Glomerular endothelial cell (primary cell): ENCODE results near the gene PAOX. TPM values are rescaled to one million over a fixed set of nuclear protein-coding genes. Genes with fewer than 3 reads are reported as not detected.

ENCODE experiments used
- DNase-seq: peaks from one replicate; pipeline ENCODE4 v3.0.0-alpha.2; 2011; ENCODE audit warnings: low read depth, low spot score; ENCODE audit errors: extremely low read depth
- total RNA-seq: library from RNA; depleted of rRNA; stranded (reverse); fragments of >200 nt; gene quantifications from 2 replicates; pipeline ENCODE4 v1.2.3, GENCODE V29; 2015

PAOX gene
- total RNA-seq: 7.9 and 12.1 TPM in 2 replicates

DNA sequence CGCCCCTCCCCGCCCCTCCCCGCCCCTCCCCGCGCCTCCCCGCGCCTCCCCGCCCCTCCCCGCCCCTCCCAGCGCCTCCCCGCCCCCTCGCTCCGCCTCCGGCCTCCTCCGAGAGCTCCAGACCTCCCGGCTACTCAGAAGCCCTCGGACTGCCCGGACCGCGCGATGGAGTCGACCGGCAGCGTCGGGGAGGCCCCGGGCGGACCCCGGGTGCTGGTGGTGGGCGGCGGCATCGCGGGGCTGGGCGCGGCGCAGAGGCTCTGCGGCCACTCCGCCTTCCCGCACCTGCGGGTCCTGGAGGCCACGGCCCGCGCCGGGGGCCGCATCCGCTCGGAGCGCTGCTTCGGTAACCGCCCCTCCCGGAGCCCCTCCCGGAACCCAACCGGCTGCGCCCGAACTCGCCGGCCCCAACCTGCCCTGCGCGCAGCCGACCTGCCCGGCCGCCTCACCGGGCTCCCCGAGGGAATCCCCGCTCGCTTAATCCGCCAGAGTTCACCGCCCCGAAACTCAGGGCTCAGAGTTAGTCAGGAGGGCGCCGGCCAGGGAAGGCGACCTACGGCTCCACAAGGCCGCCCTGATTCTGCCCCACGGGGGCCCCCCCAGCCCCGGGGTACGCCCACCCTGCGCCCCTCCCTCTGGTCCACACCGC, at the start of gene PAOX:
PAOX (plus strand) TSS at position 111 of the 649 bp plus-strand sequence; CDS start at position 166, 55 bp downstream.
- DNase-seq: no peak

DNA sequence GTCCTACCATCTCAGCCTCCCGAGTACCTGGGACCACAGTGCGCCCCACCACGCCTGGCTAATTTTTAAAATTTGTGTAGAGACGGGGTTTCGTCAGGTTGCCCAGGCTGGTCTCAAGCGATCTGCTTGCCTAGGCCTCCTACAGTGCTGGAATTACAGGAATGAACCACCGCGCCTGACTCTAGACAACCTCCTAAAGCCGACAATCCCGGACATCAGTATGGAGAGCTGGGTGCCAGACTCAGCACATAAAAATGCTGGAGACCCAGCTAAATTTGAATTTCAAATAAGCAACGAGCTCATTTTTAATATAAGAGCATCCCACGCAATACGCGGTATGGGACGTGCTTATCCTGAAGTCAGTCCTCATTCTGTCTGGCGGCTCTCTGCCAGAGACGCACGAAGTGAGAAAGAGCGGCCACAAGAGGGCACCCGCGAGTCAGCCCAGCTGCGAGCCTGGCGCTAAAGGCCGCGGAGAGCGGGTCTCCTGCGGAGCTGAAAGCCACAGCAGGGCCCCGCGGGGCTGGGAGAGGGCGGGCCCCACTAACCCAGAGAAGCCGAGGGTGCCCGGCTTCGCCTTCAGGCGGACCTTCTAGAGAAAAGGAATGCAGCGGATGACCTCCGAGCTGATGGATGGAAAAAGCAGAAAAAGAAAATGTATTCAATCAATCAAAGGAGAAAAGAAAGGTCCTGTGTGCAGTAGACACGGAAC, 49.4 kb upstream of the PAOX start:
- peak; percentile 45 for DNase-seq

DNA sequence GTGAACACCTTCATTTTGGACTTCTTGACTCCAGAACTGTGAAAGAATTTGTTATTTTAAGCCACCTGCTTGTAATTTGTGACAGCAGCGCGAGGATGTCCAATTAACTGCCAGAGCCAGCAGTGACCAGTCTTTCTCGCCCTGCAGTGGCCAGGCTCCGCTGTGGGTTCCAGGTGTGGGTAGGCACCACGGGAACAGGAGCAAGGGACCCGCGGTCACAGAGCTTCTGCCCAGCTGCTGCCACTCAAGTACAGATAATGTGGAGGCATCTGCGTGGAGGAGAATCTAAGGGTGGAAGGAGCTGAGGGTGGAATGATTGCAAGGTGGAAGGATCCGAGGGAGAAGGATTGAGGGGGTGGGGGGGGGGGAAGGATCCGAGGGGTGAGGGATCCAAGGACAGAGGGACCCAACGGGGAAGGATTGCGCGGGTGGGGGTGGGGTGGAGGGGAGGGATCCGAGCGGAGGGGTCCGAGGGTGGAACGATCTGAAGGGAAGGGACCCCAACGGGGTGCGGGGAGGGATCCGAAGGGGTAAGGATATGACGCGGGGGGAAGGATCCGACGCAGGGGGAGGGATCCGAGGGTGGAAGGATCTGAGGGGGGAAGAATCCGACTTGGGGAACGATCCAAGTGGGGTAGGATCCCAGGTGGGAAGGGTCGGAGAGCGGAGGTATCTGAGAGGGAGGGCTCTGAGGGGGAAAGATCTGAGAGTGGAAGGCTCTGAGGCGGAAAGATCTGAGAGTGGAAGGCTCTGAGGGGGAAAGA, 45.9 kb upstream of the PAOX start:
- DNase-seq: no peak

DNA sequence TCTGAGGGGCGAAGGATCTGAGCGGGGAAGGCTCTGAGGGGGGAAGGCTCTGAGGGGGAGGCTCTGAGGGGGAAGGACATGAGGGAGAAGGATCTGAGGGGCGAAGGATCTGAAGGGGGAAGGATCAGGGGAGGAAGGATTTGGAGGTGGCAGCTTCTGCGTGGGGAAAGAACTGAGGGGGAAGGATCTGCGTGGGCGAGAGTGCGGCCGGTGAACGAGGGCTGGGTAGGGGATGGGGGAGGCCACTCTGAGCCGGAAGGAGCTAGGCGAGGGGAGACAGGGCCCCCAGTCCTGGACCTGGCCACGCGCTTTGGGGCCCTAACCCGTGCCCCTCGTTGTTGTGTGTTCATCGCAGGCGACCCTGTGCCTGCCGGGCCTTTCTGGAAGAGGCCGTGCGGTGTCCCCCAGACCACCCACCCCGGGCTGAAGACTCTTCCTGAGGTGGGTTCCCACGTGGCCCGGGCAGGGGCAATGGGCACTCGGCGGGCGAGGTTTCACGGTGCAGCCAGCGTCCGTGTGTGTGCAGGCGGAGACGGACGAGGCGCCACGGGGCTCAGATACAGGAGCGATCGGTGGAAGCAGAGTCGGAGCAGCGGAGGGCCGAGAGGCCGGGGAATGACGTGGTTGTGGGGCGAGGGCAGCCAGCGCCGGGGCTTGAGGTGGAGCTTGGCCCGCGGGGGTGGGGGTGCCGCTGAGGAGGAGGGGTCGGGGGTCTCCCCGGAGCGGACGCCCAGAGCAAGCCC, 44.4 kb upstream of the PAOX start:
- no peak for DNase-seq

DNA sequence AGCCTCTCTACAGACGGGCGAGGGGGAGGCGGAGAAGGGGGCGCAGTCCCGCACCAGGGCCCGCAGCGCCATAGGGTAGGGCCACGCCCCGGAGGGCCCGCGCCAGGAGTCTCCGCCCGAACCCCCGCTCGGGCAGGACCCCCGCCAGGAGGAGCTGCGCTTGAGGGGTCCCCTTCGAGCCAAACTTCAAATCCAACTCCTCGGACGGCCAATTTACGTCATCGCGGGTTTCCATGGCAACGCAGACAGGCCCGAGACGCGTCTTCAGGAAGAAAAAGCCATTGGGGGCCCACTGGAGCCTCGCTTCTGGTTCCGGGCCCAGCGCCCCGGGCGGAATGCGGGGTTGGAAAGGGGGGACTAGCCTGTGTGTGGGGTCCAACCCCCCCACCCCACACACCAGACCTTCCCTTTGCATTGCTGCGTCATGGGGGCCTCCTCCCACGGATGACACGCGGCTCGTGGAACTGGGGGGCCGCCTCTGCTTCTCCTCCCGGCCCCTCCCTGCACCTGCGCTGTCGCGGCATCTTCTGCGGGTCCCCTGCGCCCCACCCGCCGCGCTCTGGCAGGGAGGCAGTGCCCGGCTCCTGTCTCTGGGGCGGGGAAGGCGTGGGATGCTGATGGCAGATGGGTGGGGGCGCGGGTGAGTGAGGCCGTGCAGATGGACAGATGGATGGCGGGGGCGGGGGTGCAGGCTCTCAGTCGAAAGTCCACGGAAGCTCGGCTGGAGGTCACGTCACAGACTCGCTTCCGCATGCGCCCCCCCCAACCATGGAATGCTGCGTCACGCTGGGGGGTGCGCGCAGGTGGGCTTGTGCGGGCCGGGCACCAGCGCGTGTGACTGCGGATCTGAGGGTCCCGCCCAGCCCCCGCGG, 43.6 kb upstream of the PAOX start:
- DNase-seq: no peak

DNA sequence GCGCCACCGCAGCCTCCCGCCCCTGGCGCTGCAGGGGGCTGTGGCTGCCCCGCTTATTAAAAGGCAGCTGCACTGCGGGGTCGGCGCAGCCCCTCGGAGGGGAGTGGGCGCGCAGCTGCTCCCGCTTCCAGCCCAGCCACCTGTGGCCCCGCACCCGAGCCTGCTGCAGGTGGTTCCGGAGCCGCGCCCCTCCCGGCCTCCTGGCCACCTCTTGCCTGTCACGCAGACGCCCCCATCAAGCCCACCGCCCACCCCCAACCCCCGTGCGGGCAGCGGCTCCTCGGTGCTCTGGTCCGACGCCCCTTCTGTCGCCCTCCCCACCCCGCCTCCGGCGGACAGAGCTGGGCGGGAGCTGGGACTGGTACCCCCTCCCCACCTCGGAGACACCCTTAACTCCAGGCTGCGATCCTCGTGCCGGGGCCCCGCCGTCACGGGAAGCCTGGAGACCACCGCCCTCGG, 42.9 kb upstream of the PAOX start:
- DNase-seq: no peak

DNA sequence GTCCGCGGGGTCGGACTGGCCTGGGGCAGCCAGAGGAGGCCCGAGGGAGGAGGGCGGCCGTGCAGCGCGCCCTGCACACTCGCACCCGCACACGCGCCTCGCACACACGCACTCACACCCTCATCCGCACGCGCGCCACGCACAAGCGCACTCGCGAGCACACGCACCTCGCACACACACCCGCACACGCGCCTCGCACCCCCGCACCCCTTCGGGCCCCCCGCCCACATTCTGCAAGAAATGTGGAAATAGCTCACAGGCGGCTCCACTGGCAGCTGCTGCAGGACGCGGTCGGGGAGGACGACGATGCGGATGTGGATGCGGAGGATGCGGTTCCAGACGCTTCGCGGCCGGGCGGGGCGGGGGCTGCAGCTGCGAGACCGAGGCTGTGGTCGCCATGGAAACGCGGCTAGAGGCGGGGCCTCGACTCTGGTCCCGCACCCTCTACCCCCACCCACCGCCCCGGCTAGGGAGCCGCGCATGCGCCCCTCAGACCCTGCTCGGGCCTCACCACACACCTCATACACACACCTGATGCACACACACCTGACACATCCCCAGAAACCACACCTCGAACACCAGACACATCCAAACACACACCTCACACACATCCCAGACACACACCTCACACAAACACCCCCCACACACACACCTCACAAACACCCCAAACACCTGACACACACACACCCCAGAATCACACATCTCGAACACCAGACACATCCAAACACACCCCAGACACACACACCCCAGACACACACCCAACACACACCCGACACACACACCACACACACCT, 42.3 kb upstream of the PAOX start, which contains the start of gene CALY:
CALY (minus strand) TSS at position 320 of the 793 bp plus-strand sequence. CDS start 7,907 bp downstream, outside the sequence.
- no peak for DNase-seq

DNA sequence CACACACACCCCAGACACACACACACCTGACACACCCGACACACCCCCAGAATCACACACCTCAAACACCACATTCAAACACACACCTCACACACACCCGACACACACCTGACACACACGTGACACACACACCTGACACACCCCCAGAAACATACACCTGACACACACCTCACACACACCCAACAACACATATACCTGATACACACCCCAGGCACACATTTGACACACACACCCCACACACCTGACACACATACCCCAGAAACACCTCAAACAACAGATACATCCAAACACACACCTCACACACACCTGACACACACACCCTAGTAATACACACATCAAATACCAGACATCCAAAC, 41.7 kb upstream of the PAOX start:
- no peak for DNase-seq

DNA sequence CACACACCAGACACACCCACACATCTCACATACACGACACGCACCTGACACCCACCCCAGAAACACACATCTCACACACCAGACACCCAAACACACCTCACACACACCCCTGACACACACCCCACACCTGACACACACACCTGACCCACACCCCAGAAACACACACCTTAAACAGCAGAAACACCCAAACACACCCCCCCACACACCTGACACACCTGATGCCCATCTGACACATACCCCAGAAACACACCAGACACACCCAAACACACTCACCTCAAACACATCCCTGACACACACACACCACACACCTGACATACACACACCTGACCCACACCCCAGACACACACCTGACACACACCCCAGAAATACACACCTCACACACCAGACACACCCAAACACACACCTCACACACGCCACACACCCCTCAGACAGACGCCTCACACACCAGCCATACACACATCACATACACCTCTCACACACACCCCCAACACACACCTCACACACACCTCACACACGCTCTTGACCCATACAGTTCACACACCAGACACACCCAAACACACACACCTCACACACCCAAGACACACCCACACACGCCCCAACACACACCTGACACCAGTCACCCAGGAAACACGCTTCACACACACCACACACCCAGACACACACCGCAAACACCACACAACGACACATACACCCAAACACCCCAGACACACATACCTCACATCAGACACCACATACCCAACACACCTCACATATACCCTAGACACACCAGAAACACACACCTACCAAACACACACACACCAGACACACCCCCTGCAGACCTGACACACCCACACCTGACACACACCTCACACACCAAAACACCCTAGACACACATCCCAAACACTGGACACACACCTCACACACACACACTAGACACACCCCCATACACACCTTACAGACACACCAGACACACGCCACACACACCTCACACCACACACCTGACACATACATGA, 40.7 kb upstream of the PAOX start:
- DNase-seq: no peak

DNA sequence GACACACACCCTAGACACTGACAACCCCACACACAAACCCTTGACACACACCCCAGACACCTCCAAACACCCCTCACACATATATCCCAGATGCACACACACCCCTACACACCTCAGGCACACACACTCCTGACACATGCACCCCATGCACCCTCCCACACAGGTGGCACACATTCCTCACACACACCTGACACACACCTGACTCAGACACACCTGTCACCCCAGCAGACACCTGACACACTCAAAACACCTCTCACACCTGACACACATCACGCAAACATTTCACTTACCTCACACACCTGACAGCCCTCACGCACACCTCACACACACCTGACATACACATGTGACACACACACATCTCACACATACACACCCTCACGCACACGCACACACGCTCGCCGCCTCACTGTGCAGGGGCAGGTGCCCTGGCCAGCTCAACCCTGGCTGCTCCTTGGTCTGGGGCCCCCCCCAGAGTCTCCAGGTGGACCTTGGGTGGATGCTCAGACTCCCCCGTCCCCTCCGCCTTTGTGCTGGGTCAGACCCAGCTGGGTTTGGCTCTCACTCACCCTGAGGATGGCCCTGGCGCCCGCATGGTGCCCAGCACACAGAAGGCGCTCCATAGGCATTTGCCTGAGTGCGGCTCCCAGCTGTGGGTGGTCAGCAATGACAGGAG, 39.2 kb upstream of the PAOX start:
- DNase-seq: no peak

DNA sequence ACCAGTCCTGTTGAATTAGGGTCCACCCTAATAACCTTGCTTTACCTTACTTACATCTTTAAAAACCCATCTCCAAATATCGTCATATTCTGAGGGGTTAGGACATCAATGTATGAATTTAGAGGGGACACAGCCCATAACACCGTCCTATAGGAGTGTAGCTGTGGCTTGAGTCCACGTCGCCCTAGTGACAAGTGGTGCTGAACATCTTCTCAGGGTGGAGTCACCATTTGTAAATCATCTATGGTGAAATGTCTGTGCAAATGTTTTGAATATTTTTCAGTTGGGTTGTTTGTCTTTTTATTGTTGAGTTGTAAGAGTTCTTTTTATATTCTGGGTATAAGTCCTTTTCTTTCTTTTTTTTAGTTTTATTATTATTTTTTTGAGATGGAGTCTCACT, 37.1 kb upstream of the PAOX start:
- no peak for DNase-seq

DNA sequence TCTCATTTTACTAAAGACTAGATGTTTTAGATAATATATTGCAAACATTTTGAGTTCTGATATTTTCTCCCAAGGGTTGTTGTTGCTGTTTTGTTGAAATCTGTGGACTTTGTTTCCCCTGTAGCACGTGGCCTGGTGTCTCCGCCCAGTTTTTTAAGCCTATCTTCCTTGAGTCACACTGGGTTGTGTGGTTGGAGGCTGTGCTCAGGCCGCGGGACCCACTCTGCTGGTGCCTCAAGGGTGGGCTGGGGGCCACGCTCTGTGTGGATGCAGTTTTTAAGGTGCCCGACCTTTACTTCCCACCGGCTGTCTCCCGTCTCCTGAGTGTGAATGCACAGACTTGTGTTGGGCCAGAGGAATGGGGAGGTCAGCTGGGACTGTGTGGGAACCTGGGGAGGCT, 36.1 kb upstream of the PAOX start:
- no peak for DNase-seq

DNA sequence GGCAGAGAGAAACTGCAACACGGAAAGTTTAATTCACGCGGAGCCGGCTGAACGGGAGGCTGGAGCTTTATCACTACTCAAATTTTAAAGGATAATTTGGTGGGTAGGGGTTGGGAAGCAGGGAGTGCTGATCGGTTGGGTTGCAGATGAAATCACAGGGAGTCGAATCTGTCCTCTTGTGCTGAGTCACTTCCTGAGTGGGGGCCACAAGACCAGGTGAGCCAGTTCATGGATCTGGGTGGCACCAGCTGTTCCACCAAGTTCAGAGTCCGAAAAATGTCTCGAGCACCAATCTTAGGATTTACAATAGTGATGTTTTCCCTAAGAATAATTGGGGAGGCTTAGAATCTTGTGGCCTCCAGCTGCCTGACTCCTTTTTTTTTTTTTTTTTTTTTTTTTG, 35.5 kb upstream of the PAOX start:
- no peak for DNase-seq

DNA sequence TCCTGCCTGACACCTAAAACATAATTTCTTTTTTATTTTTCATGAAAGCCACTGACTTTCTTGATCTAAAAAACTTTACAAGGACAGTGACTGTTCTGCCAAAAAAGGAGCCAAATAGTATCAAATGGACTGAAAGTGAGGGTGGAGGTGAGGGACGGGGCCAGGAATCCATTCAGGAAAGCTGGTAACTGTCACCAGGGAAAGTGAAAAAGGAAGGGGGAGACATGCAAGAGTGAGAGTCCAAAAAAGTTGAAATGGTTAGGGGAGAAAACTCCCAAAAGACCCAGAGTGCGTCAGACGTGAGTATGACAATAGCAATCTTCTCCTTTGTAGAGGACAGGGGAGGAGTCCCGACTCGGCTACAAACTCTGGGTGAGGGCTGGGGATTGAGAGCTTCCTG, 34.8 kb upstream of the PAOX start:
- DNase-seq: no peak

DNA sequence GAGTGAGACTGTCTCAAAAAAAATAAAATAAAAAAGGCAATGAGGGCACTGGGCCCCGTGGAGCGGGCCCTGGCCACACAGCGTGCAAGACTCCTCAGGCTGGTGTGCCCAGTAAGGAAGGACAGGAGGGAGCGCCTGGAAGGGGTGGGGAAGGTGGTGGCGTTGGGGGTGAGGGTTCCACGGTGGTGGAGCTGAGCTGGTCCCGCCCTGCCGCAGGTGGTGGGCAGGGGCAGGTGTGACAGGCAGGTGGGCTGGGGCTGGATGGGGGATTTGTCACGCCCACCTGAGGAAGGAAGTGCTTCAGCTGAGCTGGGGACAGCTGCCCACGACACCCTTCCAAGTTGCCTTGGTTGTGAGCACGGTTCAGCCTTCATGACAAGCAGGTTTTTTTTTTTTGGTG, 32.6 kb upstream of the PAOX start:
- no peak for DNase-seq

DNA sequence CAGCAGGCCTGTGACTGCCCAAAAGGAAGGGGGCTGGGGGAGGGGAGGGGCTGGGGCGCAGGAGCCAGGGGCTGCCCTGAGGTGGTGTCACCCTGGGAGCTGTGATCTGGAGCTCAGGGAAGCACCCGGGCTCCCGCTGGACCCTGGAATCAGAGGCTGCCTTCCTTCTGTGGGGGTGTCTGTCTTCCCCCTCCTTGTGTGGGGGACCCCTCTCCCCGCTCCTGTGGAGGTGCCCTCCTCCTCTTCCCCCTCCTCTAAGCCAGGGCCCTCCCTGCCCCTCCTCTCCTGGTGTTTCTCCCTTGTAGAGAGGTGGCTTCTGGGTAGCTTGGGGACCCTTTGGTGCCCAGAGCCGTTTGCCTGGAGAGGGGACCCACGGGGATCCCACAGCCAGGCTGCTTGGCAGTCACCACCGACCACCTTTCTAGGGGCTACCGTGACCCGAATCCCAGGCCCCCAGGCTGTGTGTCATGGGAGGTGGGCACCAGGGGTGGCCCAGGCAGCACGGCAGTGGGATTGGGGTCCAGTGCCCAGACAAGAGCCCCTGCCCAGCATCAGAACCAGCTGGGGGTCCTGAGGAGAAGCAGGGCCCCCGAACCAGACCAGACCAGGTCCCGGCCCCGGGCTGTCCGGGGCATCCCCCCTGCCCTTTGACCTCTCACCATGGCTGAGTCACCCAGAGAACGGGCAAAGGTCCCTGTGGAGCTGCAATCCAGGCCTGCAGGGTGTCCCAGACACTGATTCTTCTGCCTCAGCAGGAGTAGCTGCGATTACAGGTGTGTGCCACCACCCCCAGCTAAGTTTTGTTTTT, 31.1 kb upstream of the PAOX start:
- no peak for DNase-seq

DNA sequence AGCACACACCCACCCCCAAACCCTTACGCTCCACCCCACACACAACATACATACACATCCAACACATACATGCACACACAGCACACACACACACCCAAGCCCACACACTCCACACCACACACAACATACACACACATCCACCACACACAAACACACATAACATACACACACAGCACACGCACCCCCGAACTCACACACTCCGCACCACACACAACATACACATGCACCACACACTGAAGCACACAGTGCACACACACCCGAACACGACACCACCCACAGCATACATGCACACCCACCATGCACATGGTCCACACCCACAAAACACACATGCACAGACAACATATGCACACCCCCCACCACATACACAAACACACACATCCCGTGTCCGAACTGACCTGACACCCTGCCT, 29.9 kb upstream of the PAOX start:
- DNase-seq: no peak
